HepG2 (cell line): ENCODE measurements around the gene CDCA5. TPM values are rescaled to one million over a fixed set of nuclear protein-coding genes. Genes with fewer than 3 reads are reported as not detected.

Source experiments
- ATAC-seq: fragments of 200-7000 bp; cut with Tn5 transposase; 3 replicates; pipeline ENCODE4 v1.9.1; 2020; ENCODE audit warnings: mild to moderate bottlenecking, moderate library complexity
- BruUV-seq: library from RNA; stranded (reverse); fragments of 400-500 nt; replicated peaks from 2 replicates; lab custom pipeline; 2021; lab: Mats Ljungman, UMichigan
- CTCF ChIA-PET: fragments of 300-600 bp; formaldehyde crosslinking; extraction: SDS; loops from one replicate; lab custom pipeline; 2021; ENCODE audit warnings: low total read pairs, inconsistent platforms, low intra/inter-chr PET ratio; lab: Yijun Ruan, JAX
- POLR2A ChIA-PET: fragments of 350-600 bp; sonication (Branson Sonifier 250); formaldehyde crosslinking; loops from one replicate; lab custom pipeline; 2020; ENCODE audit warnings: antibody characterized with exemption, inconsistent platforms; lab: Yijun Ruan, JAX
- DNase-seq: peaks from one replicate; pipeline ENCODE4 v3.0.0-alpha.2; 2015; ENCODE audit warnings: low spot score
- FAIRE-seq: peaks from 3 replicates; lab custom pipeline; 2011; peaks lifted over from hg19 to GRCh38; lab: Jason Lieb, UNC
- H2AFZ ChIP-seq: one replicate; pipeline ENCODE4 v1.6.1; 2011; ENCODE audit warnings: low read length, inconsistent platforms
- H3K27ac ChIP-seq: fragments of 300-600 bp; 3 replicates; pipeline ENCODE4 v1.8.0; 2011; ENCODE audit warnings: mixed run types, mild to moderate bottlenecking, mixed read lengths, low read length, inconsistent platforms; ENCODE audit not compliant: insufficient read depth; ENCODE audit errors: extremely low read length
- H3K27me3 ChIP-seq, 2 experiments: fragments of 200-600 bp in 1 of 2; 2 replicates in 1 of 2; 3 replicates in 1 of 2; pipeline versions ENCODE4 v1.6.0 to v1.8.0; 2011; ENCODE audit warnings: low read length in 2 of 2, mild to moderate bottlenecking in 2 of 2, moderate library complexity in 2 of 2, inconsistent platforms in 1 of 2; ENCODE audit not compliant: insufficient read depth in 2 of 2, control insufficient read depth in 1 of 2
- H3K36me3 ChIP-seq, 2 experiments: fragments of 200-600 bp in 1 of 2; replicated peaks in 1 of 2; 2 replicates in 1 of 2; 3 replicates in 1 of 2; pipeline versions ENCODE4 v1.5.1 to v1.8.0; 2011; ENCODE audit warnings: low read length in 2 of 2, inconsistent platforms in 1 of 2; ENCODE audit not compliant: insufficient read depth in 2 of 2, control insufficient read depth in 1 of 2
- H3K4me1 ChIP-seq: 2 replicates; pipeline ENCODE4 v1.5.1; 2012; ENCODE audit warnings: low read length, inconsistent platforms; ENCODE audit not compliant: insufficient read depth
- H3K4me2 ChIP-seq: 2 replicates; pipeline ENCODE4 v1.6.0; 2011; ENCODE audit warnings: low read depth, low read length, inconsistent platforms
- H3K4me3 ChIP-seq, 3 experiments: fragments of 200-600 bp in 1 of 3; sonication (generic), shearing (Covaris generic) in 1 of 3; replicated peaks in 1 of 3; 2 replicates each; pipeline ENCODE4 v1.5.1; 2011 to 2016; ENCODE audit warnings: low read length in 3 of 3, inconsistent platforms in 2 of 3, low read depth in 2 of 3, mild to moderate bottlenecking in 2 of 3, control low read depth in 1 of 3, mixed read lengths in 1 of 3; ENCODE audit not compliant: insufficient read depth in 1 of 3
- H3K79me2 ChIP-seq: one replicate; pipeline ENCODE4 v1.6.1; 2011; ENCODE audit warnings: low read length, inconsistent platforms; ENCODE audit not compliant: insufficient read depth
- H3K9ac ChIP-seq: 2 replicates; pipeline ENCODE4 v1.6.0; 2011; ENCODE audit warnings: mild to moderate bottlenecking, low read depth, low read length, inconsistent platforms; ENCODE audit not compliant: insufficient read depth
- H3K9me3 ChIP-seq: 2 replicates; pipeline ENCODE4 v1.5.1; 2012; ENCODE audit warnings: mild to moderate bottlenecking, low read length
- H4K20me1 ChIP-seq: 2 replicates; pipeline ENCODE4 v1.6.0; 2011; ENCODE audit warnings: inconsistent platforms, mild to moderate bottlenecking, low read length, moderate library complexity; ENCODE audit not compliant: insufficient read depth
- BORCS8-MEF2B ChIP-seq: sonication (generic); formaldehyde crosslinking; IDR thresholded peaks from 2 replicates; pipeline ENCODE4 v1.8.0; 2022; ENCODE audit warnings: mild to moderate bottlenecking, missing genetic modification reagents
- CC2D1A ChIP-seq: sonication (generic); formaldehyde crosslinking; IDR thresholded peaks from 2 replicates; pipeline ENCODE4 v1.8.1; 2023; ENCODE audit warnings: mild to moderate bottlenecking, missing genetic modification reagents
- ESRRA ChIP-seq: sonication (generic); formaldehyde crosslinking; IDR thresholded peaks from 2 replicates; pipeline ENCODE4 v1.5.1; 2020; ENCODE audit warnings: mild to moderate bottlenecking, low read depth, missing genetic modification reagents
- FOXC1 ChIP-seq: sonication (generic); formaldehyde crosslinking; IDR thresholded peaks from 2 replicates; pipeline ENCODE4 v1.8.0; 2022; ENCODE audit warnings: mild to moderate bottlenecking, missing genetic modification reagents, borderline replicate concordance
- GZF1 ChIP-seq: sonication (generic); formaldehyde crosslinking; IDR thresholded peaks from 2 replicates; pipeline ENCODE4 v1.5.1; 2020; ENCODE audit warnings: mild to moderate bottlenecking, missing genetic modification reagents
- HOXD1 ChIP-seq: sonication (generic); formaldehyde crosslinking; IDR thresholded peaks from 2 replicates; pipeline ENCODE4 v1.5.0; 2020; ENCODE audit warnings: missing genetic modification reagents
- NFAT5 ChIP-seq: sonication (generic); formaldehyde crosslinking; IDR thresholded peaks from 2 replicates; pipeline ENCODE4 v1.4.0; 2020; ENCODE audit warnings: missing genetic modification reagents
- NFE2L2 ChIP-seq: fragments of 150-350 bp; IDR thresholded peaks from 2 replicates; pipeline ENCODE4 v1.6.1; 2014; ENCODE audit warnings: low read length
- ONECUT2 ChIP-seq: sonication (generic); formaldehyde crosslinking; IDR thresholded peaks from 2 replicates; pipeline ENCODE4 v1.4.0; 2020; ENCODE audit warnings: missing genetic modification reagents
- SRSF4 ChIP-seq: fragments of 200-400 bp; formaldehyde crosslinking; IDR thresholded peaks from one replicate; pipeline ENCODE4 v1.6.1; 2018; ENCODE audit warnings: mild to moderate bottlenecking, low read depth, low read length, moderate library complexity; ENCODE audit not compliant: poor library complexity, severe bottlenecking
- TFAP4 ChIP-seq: sonication (generic); IDR thresholded peaks from 2 replicates; pipeline ENCODE4 v1.6.1; 2016; ENCODE audit warnings: low read depth, borderline replicate concordance
- ZNF205 ChIP-seq: IDR thresholded peaks from 2 replicates; pipeline ENCODE4 v1.6.1; 2018; ENCODE audit warnings: missing biosample characterization, missing genetic modification reagents
- ZNF883 ChIP-seq: sonication (generic); formaldehyde crosslinking; IDR thresholded peaks from 2 replicates; pipeline ENCODE4 v1.5.1; 2020; ENCODE audit warnings: mild to moderate bottlenecking, missing genetic modification reagents; ENCODE audit errors: not compliant biosample characterization
- WGBS: methylation state at CpG from one replicate; pipeline ENCODE4 v1.1.6; 2017; ENCODE audit warnings: low lambda C conversion rate; 5-methylcytosine and 5-hydroxymethylcytosine counted together
- in situ Hi-C: cut with HindIII; loops from 2 replicates; pipeline ENCODE4 v1.10.0; 2017; ENCODE audit warnings: low pct_unique_long_range_greater_than_20kb; ENCODE audit not compliant: extremely low pct_ligation_motif_present
- intact Hi-C: fragments of 100-400 bp; cut with micrococcal nuclease; formaldehyde crosslinking; loops from one replicate; pipeline ENCODE4 v1.10.0; 2022; ENCODE audit not compliant: unreplicated experiment
- polyA plus RNA-seq, 8 experiments: library from polyadenylated mRNA; depleted of rRNA in 3 of 8; stranded (reverse) in 7 of 8; unstranded in 1 of 8; fragments of >200 nt; fragmentation: Illumina TruSeq in 4 of 8; extraction: Trizol in 4 of 8; gene quantifications; 2 replicates each; pipeline versions ENCODE4 v1.2.1 to v1.2.3, GENCODE V29; 2011 to 2016; ENCODE audit warnings: low read depth in 4 of 8, missing spikeins in 1 of 8, mixed read lengths in 1 of 8; ENCODE audit not compliant: insufficient read depth in 1 of 8
- total RNA-seq, 5 experiments: library from RNA; depleted of rRNA; stranded (reverse); fragments of >200 nt; fragmentation: Illumina TruSeq; extraction: Trizol; gene quantifications; 2 replicates each; pipeline ENCODE4 v1.2.3, GENCODE V29; 2016; ENCODE audit warnings: low read depth in 1 of 5

Gene CDCA5
- total and polyA plus RNA-seq, 2 of the 13 experiments (the other 11 are each of a cell fraction or from before 2014, with no cell fraction given) = 13.5 to 50.6 TPM

GRCh38 chr11:65035579-65035978 is 48.3 kb downstream of the CDCA5 start (continued):
- TF ChIP-seq BORCS8-MEF2B = no peak
- no peak for TF ChIP-seq ESRRA (CRISPR knock-in tag)
- no peak for TF ChIP-seq FOXC1 (CRISPR knock-in tag)
- no peak for TF ChIP-seq CC2D1A (CRISPR knock-in tag)
- no peak for TF ChIP-seq NFE2L2

GRCh38 chr11:65034423-65034822 is 49.4 kb downstream of the CDCA5 start:
- Histone ChIP-seq H3K27ac (no peak overlapping the region), H3K27me3 (no peaks in the 10 kb centered on the region), H3K36me3 (peaks cover 24 to 50% of the 10 kb centered on the region in 2 experiments), H3K4me1 (no peaks in the 10 kb centered on the region), H3K79me2 (no peaks in the 10 kb centered on the region), H3K9me3 (no peaks in the 10 kb centered on the region), H3K4me2 (no peak overlapping the region), H3K9ac (no peak overlapping the region), H2AFZ (no peak overlapping the region), H3K4me3 (no peak overlapping the region), H4K20me1 (no peaks in the 10 kb centered on the region)
- TF ChIP-seq NFAT5 (CRISPR knock-in tag) (no peak), ZNF205 (no peak), ONECUT2 (CRISPR knock-in tag) (no peak), SRSF4 (no peak), ZNF883 (no peak), GZF1 (CRISPR knock-in tag) (no peak), TFAP4 (no peak), HOXD1 (CRISPR knock-in tag) (no peak)
- 97% methylated on average over 2 of the region's 2 CpGs for WGBS
- DNase-seq = no peak
- no peak for FAIRE-seq
- no peak for ATAC-seq
- BruUV-seq = no TSS peak
- ChIA-PET POLR2A (no interaction called here), CTCF (no interaction called here)
- intact Hi-C loops = no loop called here
- in situ Hi-C loops = no loop called here
